ENCODE results near the gene RGS12.

Gene RGS12

DNA sequence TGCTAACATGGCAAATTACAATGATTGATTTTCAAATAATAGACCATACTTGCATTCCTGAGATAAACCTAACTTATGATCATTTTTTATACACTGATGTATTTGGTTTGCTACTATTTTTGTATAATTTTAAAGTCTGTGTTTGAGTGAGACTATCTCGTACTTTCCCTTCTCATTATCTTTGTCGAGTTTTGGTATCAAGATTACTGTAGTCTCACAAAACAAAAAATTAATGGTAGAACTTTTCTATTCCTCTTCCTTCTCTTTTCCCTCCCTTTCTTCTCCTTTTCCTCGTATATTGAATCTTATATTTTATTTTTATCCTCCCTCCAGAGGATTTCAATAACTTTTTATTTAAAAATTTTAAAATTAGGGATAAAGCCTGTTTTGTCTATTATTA is 41.5 kb downstream of the RGS12 start:
- DNase-seq, result no peak

DNA sequence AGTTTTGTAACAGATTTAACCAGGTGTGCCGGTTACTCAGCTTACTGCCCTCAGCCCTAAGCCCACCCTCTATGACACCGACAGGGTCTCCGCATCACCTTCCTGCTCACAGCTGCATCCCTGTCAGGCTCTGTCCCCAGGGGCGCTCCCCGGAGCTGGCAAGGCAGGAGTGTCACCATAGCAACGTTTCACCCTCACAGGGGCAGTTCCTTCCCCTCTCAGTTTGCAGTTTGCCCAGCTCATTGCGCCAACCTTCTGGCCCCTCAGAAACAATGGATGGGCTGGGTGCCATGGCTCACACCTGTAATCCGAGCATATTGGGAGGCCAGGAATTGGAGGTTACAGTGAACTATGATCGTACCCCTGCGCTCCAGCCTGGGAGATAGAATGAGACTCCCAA is 42.6 kb downstream of the RGS12 start:
- DNase-seq, result no peak

DNA sequence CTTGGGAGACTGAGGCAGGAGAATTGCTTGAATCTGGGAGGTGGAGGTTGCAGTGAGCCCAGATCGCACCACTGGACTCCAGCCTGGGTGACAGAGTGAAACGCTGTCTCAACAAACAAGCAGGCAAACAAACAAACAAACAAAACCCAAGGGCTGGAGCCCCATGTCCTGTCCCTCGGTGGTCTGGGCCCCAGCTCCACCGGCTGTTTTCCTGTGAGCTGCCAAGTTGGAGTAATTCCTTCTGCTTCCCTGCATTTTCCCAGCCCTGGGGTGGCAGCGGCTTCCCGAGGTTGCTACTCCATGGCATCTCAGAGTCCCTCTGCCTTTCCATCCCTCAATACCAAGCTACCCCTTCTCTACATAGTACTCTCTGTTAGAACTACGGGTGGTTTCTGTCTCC is 43.2 kb downstream of the RGS12 start:
- no peak for DNase-seq

DNA sequence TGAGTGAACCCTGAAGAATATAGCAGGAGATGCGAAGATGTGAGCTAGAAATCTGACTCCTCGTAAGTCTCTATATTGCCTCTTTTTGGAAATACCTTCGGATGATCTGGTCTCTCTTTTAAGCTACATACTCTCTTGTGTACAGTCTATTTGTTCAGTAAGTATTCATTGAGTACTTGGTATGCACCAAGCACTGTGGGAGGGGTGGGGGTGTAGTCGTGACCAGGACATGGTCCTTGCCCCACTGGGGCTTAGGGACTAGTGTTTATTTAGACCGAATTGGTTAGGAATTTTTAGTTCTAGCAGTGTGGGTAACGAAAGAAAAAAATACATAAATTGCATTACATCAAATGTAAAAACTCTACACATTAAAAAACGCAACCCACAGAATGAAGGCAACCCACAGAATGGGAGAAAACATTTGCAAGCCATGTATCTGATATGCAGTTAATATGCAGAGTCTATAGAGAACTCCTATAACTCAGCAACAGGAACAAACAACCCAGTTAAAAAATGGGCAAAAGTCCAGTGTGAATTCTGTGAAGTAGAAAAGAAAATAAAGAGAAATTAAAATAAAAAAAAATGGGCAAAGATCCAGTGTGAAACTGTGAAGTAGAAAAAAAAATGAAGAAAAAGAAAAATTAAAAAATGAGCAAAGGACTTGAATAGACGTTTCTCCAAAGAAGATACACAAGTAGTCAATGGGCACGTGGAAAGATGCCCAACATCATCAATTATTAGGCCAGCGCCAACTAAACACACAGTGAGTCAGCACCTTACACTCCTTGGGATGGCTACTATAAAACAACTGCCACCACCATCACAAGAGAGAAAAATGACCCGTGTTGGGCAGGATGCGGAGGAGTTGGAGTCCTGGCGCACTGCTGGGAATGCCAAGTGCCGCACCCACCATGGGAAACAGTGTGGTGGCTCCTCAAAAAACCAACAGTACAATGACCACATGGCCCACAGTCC is 43.8 kb downstream of the RGS12 start:
- DNase-seq, result no peak

DNA sequence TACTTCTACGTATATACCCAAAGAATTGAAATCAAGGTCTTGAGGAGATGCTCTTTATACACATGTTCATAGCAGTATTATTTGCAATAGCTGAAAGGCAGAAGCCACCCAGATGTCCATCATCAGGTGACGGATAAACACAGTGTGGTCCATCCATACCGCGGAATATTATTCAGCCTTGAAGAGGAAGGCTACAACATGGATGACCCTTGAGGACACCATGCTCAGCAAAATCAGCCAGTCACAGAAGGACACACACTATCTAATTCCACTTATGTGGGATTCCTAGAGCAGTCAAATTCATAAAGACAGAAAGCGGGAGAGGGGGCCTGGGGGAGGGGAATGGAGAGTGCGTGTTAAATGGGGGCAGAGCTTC is 44.5 kb downstream of the RGS12 start:
- no peak for DNase-seq

DNA sequence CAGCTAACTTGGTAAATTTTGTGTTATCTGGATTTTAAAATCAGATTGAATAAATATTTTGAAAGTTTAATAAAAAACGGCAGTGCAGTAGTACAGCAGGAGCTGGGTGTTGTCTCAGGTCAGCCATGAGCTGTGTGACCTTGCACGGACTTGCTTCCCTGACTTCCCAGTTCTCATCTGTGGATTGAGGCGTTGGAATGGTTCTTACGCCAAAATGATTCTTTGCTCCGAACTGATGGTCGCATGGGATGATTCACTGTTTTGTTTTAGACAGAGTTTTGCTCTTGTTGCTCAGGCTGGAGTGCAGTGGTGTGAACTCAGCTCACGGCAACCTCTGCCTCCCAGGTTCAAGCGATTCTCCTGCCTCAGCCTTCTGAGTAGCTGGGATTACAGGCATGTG is 45.0 kb downstream of the RGS12 start:
- no peak for DNase-seq

DNA sequence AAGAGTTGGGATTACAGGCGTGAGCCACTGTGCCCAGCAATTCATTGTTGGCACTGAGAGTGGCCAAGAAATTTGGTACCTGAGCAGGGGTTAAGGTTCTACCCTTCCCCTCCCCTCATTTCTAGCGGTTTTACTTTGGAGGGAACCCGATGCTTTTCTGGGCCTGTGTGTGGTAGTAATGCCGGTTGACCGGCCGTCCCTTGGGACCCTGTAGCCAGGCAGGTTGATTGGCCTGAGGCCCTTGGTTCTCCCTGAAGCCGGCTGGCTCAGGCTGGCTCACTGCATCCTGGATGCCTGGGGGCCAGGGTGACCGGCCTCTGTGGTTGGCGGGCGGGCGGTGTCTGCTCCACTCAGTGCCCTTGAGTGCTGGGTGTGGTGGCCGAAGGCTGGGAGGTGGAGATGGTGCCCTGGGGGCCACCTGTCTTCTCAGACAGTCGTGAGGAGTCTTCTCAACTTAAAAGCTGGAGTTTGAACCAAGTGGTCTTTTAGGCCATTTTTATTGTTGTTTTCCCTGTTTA is 45.6 kb downstream of the RGS12 start:
- no peak for DNase-seq

DNA sequence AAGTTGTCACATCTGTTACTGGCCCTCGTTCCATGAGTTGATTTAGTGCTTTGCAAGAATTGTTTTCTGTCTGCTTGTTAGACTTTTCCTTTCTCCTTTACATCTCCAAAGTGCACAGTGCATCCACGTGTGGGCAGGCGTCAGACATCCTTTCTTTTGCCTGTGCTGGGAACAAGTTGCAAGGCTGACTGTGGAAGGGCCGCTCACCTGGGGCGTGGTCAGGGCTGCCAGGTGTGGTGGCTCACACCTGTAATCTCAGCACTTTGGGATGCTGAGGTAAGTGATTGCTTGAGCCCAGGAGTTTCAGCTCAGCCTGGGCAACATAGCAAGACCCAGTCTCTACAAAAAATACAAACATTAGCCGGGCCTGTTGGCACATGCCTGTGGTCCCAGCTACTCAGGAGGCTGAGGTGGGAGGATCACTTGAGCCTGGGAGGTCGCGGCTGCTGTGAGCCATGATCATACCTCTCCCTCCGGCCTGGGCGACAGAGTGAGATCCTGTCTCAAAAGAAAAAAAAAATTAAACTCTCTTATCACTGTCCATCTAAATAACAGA is 46.2 kb downstream of the RGS12 start:
- no peak for DNase-seq

DNA sequence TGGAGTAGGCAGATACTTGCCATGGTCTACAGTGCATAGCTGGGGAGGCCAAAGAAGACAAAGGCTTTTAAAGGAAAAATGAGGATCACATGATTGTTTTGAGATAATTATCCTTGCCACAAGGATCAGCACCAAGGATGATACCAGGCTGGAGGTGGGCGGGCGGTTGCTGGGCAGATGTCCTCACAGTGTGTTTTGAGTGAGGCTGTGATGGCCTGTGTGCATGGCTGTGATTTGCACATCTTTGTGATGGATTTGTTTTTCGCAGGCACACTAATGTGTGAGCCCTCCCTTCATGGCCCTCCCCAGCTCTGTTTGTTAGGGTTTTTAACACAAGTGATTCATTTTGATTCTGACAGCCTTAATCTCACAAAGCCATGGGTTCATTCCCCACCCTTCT is 46.8 kb downstream of the RGS12 start:
- no peak for DNase-seq

DNA sequence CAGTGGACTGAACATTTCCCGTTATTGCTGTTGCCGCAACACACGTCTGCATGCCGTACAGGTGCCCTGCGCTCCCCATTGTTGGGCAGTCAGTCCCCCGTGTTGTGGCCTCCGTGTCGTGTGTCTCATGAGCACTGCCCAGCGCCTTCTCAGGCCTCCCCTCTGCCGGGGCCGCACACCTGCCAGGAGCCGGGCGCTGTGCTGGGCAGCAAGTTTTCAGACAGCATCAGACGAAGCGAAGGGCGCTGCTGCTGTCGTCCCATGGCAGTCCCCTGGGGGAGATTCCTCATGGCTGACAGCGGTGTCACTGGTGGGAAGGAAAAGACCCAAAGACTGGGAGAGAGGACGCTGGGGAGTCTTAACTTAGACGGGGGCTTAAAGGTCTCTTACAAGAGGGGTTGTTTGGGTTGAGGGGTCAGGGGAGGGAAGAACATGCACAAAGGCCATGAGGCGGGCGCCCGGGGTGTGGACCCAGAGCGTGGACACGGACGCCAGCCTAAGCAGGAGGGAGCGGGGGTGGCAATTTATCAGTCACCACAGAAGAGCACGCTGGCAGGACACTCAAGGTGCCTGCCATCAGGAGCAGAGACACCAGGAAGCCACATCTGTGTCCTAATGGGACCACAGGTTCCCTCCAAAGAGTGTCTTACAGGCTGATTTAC is 47.3 kb downstream of the RGS12 start:
- DNase-seq, result no peak

DNA sequence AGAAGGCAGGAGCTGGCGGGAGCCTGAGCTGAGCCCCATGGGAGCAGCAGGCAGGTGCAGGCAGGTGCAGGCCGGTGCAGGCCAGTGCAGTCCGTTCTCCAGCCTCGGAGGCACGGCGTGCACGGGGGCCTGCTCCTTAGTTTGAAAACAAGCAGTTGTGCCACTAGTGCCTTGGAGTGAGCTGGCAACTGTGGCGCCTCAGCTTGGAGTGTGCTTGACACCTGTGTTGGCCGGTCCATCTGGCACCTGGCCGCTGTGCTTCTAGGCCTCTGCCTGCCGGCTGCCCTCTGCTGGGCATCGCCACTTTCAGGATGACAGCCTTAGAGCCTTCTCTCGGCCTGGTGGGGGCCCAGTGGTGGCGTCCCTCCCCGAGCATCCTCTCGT is 47.9 kb downstream of the RGS12 start:
- DNase-seq, result no peak

DNA sequence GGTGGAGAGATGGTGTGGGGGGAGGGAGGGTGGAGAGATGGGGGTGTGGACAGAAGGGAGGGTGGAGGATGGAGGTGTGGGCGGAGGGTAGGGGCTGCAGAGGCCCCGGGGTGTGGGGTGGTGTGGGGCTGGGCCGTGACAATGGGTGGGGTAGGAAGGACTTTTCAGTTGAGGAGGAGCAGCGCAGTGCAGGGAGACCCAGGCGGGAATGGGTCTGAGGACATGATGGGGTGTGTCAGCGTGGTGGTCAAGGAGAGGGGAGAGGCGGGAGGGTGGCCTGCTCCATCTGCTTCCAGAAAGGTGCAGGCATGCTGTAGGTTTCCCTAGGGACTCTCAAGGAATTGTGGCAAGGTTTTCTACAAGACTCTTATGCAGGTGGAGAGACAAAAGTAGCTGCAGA is 48.9 kb downstream of the RGS12 start:
- no peak for DNase-seq

DNA sequence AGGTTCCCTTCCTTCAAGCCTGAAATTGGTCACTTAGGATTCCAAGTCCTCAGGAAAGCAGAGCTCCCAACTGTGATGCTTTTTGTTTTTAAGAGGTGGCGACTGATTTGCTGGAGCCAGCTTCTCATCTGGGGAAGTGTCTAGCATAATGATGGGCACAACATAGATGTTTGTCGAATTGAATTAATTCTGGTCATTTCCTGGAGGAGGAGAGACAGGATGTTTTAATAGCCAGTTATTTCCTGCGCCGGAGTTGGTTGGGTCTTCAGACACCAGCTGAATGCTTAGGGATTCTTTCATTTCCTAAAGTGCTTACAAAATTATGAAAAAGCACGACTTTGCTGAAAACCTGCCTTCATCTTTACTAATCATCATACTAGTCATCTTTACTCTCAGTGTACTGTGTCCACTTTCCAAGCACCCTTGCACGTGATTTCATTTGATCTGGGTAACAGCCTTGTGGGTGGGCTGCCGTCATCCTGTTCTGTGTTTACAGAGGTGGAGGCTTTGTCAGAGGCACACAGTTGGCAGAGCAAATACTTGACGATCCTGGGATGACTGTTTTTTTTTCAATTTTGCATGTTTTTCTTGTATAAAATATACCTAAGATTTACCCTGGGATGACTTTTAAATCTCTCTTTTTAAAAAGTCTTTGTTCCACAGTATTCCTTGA is 49.5 kb downstream of the RGS12 start:
- DNase-seq, result no peak

Data from activated CD8-positive, alpha-beta memory T cell treated with anti-CD3 and anti-CD28 coated beads, Interleukin-2, amount 50 U/mL, for 4 hours (primary cell).